ENCODE measurements around the gene FAM47E. TPM values are rescaled to one million over a fixed set of nuclear protein-coding genes. Genes with fewer than 3 reads are reported as not detected.

FAM47E gene
- total RNA-seq, 1 experiment from 2014 or later = 0.72 TPM

GRCh38 chr4:76256032-76256431, 4.5 kb downstream of the FAM47E start:
- Histone ChIP-seq H3K9me3 (ENCODE audit: control insufficient read depth, insufficient read depth, low read depth, low read length) (no peaks in the 10 kb centered on the region), H3K4me1 (ENCODE audit: control insufficient read depth, insufficient read depth, low read length) (no peaks in the 10 kb centered on the region; the same call in 1 of the 2 replicates), H3K27me3 (ENCODE audit: control insufficient read depth, insufficient read depth, low read length) (0 out of 2 replicates have a peak, but pooled peaks cover 7% of the 10 kb centered on the region), H3K27ac (ENCODE audit: low read length) (no peak overlapping the region), H3K36me3 (ENCODE audit: control insufficient read depth, insufficient read depth, low read length) (no peaks in the 10 kb centered on the region), H3K4me3 (ENCODE audit: low read depth in 2 of 2, low read length in 2 of 2) (no peak overlapping the region)
- DNase-seq (ENCODE audit: low read depth, low spot score) = no peak
- BruUV-seq (replicated peaks) = no TSS peak
- no peak for ATAC-seq
- TF ChIP-seq TCF7L2 (IDR thresholded peaks at IDR 0.05; ENCODE audit: low read depth, low read length) (no peak), POLR2AphosphoS5 (IDR thresholded peaks at IDR 0.05; ENCODE audit: low read depth, low read length) (no peak), CTCF (IDR thresholded peaks at IDR 0.05) (no peak), SIN3A (IDR thresholded peaks at IDR 0.05; ENCODE audit: borderline replicate concordance, insufficient read depth, low read depth, low read length) (no peak)
- TF ChIP-seq, protein P1, sequence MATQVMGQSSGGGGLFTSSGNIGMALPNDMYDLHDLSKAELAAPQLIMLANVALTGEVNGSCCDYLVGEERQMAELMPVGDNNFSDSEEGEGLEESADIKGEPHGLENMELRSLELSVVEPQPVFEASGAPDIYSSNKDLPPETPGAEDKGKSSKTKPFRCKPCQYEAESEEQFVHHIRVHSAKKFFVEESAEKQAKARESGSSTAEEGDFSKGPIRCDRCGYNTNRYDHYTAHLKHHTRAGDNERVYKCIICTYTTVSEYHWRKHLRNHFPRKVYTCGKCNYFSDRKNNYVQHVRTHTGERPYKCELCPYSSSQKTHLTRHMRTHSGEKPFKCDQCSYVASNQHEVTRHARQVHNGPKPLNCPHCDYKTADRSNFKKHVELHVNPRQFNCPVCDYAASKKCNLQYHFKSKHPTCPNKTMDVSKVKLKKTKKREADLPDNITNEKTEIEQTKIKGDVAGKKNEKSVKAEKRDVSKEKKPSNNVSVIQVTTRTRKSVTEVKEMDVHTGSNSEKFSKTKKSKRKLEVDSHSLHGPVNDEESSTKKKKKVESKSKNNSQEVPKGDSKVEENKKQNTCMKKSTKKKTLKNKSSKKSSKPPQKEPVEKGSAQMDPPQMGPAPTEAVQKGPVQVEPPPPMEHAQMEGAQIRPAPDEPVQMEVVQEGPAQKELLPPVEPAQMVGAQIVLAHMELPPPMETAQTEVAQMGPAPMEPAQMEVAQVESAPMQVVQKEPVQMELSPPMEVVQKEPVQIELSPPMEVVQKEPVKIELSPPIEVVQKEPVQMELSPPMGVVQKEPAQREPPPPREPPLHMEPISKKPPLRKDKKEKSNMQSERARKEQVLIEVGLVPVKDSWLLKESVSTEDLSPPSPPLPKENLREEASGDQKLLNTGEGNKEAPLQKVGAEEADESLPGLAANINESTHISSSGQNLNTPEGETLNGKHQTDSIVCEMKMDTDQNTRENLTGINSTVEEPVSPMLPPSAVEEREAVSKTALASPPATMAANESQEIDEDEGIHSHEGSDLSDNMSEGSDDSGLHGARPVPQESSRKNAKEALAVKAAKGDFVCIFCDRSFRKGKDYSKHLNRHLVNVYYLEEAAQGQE (IDR thresholded peaks at IDR 0.05; ENCODE audit: insufficient read depth in 1 of 2, low read depth in 2 of 2, low read length in 1 of 2) = no peak
- in situ Hi-C loops (cut with HindIII; ENCODE audit: low pct_unique_long_range_greater_than_20kb, low sequenced_read_pairs) = no loop called here
- intact Hi-C loops (cut with micrococcal nuclease; ENCODE audit: unreplicated experiment) = no loop called here
- ChIA-PET CTCF (no interaction called here), POLR2A (no interaction called here)

- no peaks in the 10 kb centered on the region for H3K4me1 ChIP-seq (ENCODE audit: control insufficient read depth, insufficient read depth, low read length)
- ChIA-PET CTCF (no interaction called here), POLR2A (no interaction called here)
- intact Hi-C loops (cut with micrococcal nuclease; ENCODE audit: unreplicated experiment) = no loop called here
- H3K4me3 ChIP-seq (ENCODE audit: low read depth in 2 of 2, low read length in 2 of 2) = no peak overlapping the region
- H3K36me3 ChIP-seq (ENCODE audit: control insufficient read depth, insufficient read depth, low read length) = no peaks in the 10 kb centered on the region
- no TSS peak for BruUV-seq (replicated peaks)
- DNase-seq (ENCODE audit: low read depth, low spot score) (no peak), ATAC-seq (no peak)
- H3K9me3 ChIP-seq (ENCODE audit: control insufficient read depth, insufficient read depth, low read depth, low read length) = no peaks in the 10 kb centered on the region
- TF ChIP-seq, protein P1 (IDR thresholded peaks at IDR 0.05; ENCODE audit: insufficient read depth in 1 of 2, low read depth in 2 of 2, low read length in 1 of 2) = no peak
- no peak for TF ChIP-seq TCF7L2 (IDR thresholded peaks at IDR 0.05; ENCODE audit: low read depth, low read length)
- no peak for TF ChIP-seq SIN3A (IDR thresholded peaks at IDR 0.05; ENCODE audit: borderline replicate concordance, insufficient read depth, low read depth, low read length)
- no peak for TF ChIP-seq CTCF (IDR thresholded peaks at IDR 0.05)
- no peak for TF ChIP-seq POLR2AphosphoS5 (IDR thresholded peaks at IDR 0.05; ENCODE audit: low read depth, low read length)
- 0 out of 2 replicates have a peak, but pooled peaks cover 7% of the 10 kb centered on the region for H3K27me3 ChIP-seq (ENCODE audit: control insufficient read depth, insufficient read depth, low read length)
- in situ Hi-C loops (cut with HindIII; ENCODE audit: low pct_unique_long_range_greater_than_20kb, low sequenced_read_pairs) = no loop called here
- no peak overlapping the region for H3K27ac ChIP-seq (ENCODE audit: low read length)
Observed at GRCh38 chr4:76256968-76257367, 5.4 kb downstream of the FAM47E start.

All from Panc1 (cell line).